ENCODE data around the gene F10.

GRCh38 chr13:113098162-113098732, 24.4 kb upstream of the F10 start:
- TF ChIP-seq POLR2A (IDR thresholded peaks at IDR 0.05; ENCODE audit: low read length) (no peak), GATA1 (IDR thresholded peaks at IDR 0.05; ENCODE audit: low read depth, low read length) (no peak)
